ENCODE results near the gene SOHLH1.

The SOHLH1 gene

DNA sequence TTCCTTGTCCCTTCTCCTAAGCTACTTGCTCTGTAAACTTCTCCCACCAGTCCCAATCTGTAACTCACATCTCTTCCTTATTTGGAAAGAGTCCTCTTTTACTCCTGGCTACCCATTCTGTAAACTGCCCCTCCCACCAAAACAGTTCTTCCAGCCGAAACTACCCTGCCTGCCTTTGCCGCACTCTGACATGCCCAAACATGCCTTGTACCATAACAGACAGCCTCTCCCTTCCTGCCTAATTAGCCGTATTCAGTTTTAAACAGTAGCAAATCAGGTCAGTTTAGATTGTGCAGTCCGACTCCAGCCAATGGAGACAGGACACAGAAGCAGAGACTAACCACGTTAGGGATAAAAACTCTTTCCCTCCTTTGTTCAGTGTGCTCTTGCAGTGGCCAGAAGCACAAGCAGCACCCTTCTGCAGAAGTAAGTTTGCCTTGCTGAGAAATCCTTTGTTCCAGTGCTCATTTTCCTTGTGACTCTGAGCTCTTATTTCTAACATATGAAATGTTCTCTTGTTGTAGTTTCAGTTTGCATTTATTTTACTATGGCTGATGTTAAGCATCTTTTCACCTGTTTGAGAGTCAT is 54.6 kb downstream of the SOHLH1 start:
- Histone ChIP-seq H4K20me1 (ENCODE audit: insufficient read depth, low read length) (no peaks in the 10 kb centered on the region), H3K9me3 (ENCODE audit: insufficient read depth, low read length, severe bottlenecking) (peaks cover 17% of the 10 kb centered on the region)
- ATAC-seq (ENCODE audit: insufficient read depth, low read depth): no peak

More for the DNA sequence above, 54.6 kb downstream of the SOHLH1 start:
- TF ChIP-seq, protein P1, sequence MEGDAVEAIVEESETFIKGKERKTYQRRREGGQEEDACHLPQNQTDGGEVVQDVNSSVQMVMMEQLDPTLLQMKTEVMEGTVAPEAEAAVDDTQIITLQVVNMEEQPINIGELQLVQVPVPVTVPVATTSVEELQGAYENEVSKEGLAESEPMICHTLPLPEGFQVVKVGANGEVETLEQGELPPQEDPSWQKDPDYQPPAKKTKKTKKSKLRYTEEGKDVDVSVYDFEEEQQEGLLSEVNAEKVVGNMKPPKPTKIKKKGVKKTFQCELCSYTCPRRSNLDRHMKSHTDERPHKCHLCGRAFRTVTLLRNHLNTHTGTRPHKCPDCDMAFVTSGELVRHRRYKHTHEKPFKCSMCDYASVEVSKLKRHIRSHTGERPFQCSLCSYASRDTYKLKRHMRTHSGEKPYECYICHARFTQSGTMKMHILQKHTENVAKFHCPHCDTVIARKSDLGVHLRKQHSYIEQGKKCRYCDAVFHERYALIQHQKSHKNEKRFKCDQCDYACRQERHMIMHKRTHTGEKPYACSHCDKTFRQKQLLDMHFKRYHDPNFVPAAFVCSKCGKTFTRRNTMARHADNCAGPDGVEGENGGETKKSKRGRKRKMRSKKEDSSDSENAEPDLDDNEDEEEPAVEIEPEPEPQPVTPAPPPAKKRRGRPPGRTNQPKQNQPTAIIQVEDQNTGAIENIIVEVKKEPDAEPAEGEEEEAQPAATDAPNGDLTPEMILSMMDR (IDR thresholded peaks at IDR 0.05; ENCODE audit: borderline replicate concordance, extremely low read depth, low read length, poor library complexity, severe bottlenecking): no peak
- TF ChIP-seq EZH2 (IDR thresholded peaks at IDR 0.05; ENCODE audit: borderline replicate concordance, low read depth, low read length, severe bottlenecking): no peak
- DNase-seq: no peak
- no peak overlapping the region for H3K9ac ChIP-seq (ENCODE audit: low read depth, low read length)
- H3K79me2 ChIP-seq (ENCODE audit: insufficient read depth, low read length): no peaks in the 10 kb centered on the region
- H2AFZ ChIP-seq (ENCODE audit: low read depth, low read length): no peak overlapping the region
- no peak overlapping the region for H3K27ac ChIP-seq (ENCODE audit: low read length)
- no peak overlapping the region for H3K4me2 ChIP-seq (ENCODE audit: insufficient read depth, low read length)
- H3K27me3 ChIP-seq (ENCODE audit: insufficient read depth, low read length, poor library complexity): no peaks in the 10 kb centered on the region
- H3K4me1 ChIP-seq (ENCODE audit: insufficient read depth, low read length): no peaks in the 10 kb centered on the region
- no peaks in the 10 kb centered on the region for H3K36me3 ChIP-seq (ENCODE audit: insufficient read depth, low read length)
- no peak overlapping the region for H3K4me3 ChIP-seq (ENCODE audit: low read depth in 1 of 2, low read length in 2 of 2)

Measured in DND-41 (cell line).